Erythroblast (primary cell): ENCODE measurements around the gene DHRS9.

Source experiments
- GATA1 ChIP-seq: IDR thresholded peaks from 2 replicates; pipeline ENCODE4 v1.6.1; 2011; ENCODE audit warnings: low read depth, mild to moderate bottlenecking, control low read depth, low read length, moderate library complexity
- POLR2A ChIP-seq: IDR thresholded peaks from 2 replicates; pipeline ENCODE4 v1.6.1; 2011; ENCODE audit warnings: mild to moderate bottlenecking, low read length

- TF ChIP-seq POLR2A, result no peak
- no peak for TF ChIP-seq GATA1
Observed at GRCh38 chr2:169119851-169120250, 50.5 kb downstream of the DHRS9 start.
